Bronchial smooth muscle cell (primary cell): ENCODE data around the gene MLLT1. TPM values are rescaled to one million over a fixed set of nuclear protein-coding genes. Genes with fewer than 3 reads are reported as not detected.

ENCODE experiments used
- total RNA-seq: library from RNA; depleted of rRNA; stranded (reverse); fragments of >200 nt; gene quantifications from 2 replicates; pipeline ENCODE4 v1.2.1, GENCODE V29; 2014

Gene MLLT1, protein sequence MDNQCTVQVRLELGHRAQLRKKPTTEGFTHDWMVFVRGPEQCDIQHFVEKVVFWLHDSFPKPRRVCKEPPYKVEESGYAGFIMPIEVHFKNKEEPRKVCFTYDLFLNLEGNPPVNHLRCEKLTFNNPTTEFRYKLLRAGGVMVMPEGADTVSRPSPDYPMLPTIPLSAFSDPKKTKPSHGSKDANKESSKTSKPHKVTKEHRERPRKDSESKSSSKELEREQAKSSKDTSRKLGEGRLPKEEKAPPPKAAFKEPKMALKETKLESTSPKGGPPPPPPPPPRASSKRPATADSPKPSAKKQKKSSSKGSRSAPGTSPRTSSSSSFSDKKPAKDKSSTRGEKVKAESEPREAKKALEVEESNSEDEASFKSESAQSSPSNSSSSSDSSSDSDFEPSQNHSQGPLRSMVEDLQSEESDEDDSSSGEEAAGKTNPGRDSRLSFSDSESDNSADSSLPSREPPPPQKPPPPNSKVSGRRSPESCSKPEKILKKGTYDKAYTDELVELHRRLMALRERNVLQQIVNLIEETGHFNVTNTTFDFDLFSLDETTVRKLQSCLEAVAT
- 3.2 and 3.5 TPM in 2 replicates for total RNA-seq

DNA sequence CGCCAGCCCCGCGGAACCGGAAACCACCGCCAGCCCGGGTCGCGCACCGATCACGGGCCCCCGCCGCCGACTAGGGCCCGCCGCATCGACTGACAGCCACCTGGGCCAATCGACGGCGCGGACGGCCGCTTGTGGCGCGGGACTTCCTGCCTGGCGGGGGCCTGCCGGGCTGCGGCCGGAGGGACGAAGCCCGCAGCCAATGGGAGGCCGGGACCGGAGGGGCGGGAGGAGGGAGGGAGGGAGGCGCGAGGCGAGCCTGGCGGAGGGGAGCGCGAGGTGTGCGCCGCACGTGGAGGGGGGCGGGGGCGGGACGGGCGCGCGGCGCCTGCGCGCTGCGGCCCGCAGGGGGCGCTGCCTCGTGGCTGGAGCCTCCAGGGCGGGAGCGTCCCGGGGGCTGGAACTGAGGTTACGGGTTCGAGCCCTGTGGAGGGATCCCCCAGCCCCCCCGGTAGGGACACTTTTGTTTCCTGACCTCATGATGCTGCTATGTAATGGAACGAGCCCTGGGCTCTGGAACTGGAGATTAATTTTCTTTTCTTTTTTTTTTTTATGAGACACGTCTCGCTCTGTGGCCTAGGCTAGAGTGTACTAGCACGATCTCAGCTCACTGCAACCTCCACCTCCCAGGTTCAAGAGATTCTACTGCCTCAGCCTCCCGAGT lies at the start of gene MLLT1:
MLLT1 (minus strand) TSS at position 45 of the 661 bp plus-strand sequence. CDS start 191 bp downstream, outside the sequence.

Other genes starting within 250 kb of the MLLT1 start
- gene RFX2, start 169.5 kb downstream of the MLLT1 start, total RNA-seq = 3.0 and 4.8 TPM in 2 replicates
- gene ACSBG2, start 144.3 kb downstream of the MLLT1 start, total RNA-seq = not detected in 2 replicates
- 0.09 TPM in 1 of 2 replicates, not detected in the other for gene ACER1, start 53.6 kb upstream of the MLLT1 start, total RNA-seq
- 35.6 and 43.3 TPM in 2 replicates for gene CLPP, start 81.6 kb upstream of the MLLT1 start, total RNA-seq
- 18.4 and 22.4 TPM in 2 replicates for gene ALKBH7, start 92.8 kb upstream of the MLLT1 start, total RNA-seq
- 0.60 and 0.63 TPM in 2 replicates for gene PSPN, start 96.0 kb upstream of the MLLT1 start, total RNA-seq
- gene GTF2F1, start 113.2 kb upstream of the MLLT1 start, total RNA-seq = 69.8 and 91.2 TPM in 2 replicates
- 71.3 and 81.3 TPM in 2 replicates for gene KHSRP, start 144.8 kb upstream of the MLLT1 start, total RNA-seq
- gene SLC25A41, start 153.8 kb upstream of the MLLT1 start, total RNA-seq = 0.17 TPM in 1 of 2 replicates, not detected in the other
- gene SLC25A23, start 179.8 kb upstream of the MLLT1 start, total RNA-seq = 14.2 and 22.9 TPM in 2 replicates
- 0.09 and 0.16 TPM in 2 replicates for gene CRB3, start 184.3 kb upstream of the MLLT1 start, total RNA-seq
- gene DENND1C, start 201.8 kb upstream of the MLLT1 start, total RNA-seq = not detected in 2 replicates
- gene TUBB4A, start 222.3 kb upstream of the MLLT1 start, total RNA-seq = not detected in 2 replicates